Stimulated activated CD8-positive, alpha-beta memory T cell treated with anti-CD3 and anti-CD28 coated beads, Interleukin-4, amount 100 ng/mL, for 1 hour (primary cell): ENCODE results near the gene CTPS2.
"Not testable (repeated sequence)": the region's sequence is repeated elsewhere in the genome, so short reads cannot be mapped to it uniquely, and the experiment has no call there.

Source experiments
- DNase-seq, 2 donors: peaks; one replicate each; pipeline ENCODE4 v3.0.0-alpha.2; 2020; ENCODE audit warnings: low read depth in 2 of 2, low spot score in 1 of 2

The CTPS2 gene

DNA sequence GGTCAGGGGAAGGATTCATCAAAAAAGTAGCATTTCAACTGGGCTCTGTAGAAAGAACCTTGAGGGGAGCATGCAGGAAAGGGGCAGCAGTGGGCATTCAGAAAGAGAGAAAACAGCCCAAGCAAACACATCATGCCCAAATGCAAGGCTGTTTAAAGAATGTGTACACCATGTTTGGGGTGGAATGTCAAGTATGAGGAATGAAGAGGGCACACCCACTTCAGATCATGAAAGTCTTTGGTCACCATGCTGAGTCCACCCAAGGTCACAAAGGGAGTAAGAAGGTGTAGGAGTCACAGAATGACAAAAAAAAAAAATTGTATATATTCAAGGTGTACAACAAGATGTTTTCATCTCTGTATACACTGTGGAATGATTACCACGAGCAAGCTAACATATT, 53.1 kb downstream of the CTPS2 start:
- no peak for DNase-seq

DNA sequence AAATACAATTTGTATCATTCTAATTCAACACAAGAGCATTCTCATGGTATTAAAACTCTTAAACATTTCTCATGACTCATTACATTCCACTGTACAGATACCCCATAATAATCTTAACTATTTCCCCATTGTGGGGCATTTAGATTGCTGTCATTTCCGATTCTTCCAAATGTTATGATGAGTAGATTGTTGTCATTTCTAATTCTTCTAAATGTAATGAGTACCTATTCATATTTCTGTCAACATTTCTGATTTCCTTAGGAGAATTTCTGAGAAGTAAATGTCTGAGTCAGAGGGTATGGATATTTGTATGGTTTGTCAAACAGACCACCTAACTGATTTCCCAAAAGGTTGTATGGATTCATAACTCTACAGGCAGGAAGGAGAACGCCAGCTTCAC, 54.2 kb downstream of the CTPS2 start:
- no peak for DNase-seq

DNA sequence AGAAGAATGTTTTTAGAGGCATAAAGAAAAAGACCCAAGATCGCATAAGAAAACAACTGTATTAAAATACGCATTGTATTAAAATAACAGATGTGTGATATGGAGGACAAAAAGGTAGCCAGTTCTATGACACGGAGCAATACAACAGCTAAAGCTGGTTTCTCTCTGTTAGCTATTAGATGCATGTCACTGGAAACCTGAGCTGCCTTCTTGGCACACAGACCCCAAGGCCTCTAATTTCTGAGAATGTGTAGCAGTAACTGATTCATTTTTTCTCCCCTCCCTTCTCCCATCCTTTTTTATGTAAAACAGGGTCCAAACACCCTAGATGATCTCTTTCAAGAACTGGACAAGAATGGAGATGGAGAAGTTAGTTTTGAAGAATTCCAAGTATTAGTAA, 58.4 kb downstream of the CTPS2 start:
- DNase-seq = no peak

DNA sequence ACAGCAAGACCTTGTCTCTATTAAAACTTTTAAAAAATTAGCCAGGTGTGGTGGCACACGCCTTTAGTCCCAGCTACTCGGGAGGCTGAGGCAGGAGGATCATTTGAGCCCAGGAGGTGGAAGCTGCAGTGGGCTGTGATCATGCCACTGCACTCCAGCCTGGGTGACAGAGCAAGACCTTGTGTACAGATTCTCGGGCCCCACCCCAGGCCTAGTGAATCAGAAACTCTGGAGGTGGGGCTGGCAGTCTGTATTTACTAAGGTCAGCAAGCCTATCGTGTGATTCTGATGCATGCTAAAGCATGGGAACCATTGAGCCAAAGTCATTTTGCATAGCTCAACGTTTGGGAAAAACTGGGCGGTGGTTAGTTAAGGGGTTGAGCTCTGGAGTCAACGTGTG, 59.0 kb downstream of the CTPS2 start:
- no peak for DNase-seq

DNA sequence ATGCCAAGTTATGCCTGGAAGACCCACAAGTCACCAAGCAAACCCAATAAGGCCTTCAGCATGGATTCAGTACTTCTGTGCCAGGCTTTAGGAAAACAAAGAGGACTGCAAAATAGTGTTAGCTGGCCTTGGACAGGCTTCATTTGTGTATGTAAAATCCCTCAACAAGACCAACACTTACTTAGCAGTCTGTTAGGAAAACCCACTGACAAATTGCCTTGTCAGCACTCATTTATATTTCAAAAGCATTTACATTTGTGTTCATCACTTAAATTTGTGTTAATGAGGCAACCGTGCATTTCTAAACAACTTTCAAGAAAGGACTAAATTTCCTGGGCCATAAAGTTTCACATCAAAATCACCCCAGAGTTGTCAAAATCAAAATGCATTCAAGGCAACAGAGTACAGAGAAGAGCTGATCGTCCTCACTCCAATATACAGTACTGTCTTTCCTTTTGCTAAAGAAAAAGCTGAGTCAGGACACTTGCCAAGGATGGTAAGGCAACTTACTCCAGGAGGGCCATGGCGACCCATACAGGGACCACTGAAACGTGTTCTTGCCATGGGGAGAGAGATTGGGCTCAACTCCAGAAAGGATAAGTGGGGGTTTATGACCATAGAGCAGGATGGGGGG, 61.0 kb downstream of the CTPS2 start:
- DNase-seq = no peak

DNA sequence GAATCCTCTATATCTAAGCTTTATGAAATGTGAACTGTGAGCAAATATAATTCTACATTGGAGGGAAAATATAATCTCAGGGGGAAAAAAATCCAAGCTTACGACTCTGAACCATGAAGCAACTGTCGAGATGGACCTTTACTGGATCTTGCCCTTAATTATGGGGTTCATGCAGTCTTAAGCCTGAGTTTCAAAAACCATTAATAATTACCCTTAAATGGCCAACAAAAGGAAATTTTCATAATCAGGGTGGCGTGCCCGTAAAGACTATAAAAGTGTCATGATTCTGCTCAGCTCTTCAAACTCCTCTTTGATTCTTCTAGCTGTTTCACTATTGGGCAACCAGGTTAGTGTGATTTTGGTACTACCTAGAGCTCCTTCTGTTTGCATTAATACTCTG, 62.6 kb downstream of the CTPS2 start, which contains the start of gene S100G:
TSS of gene S100G (plus strand) at position 301 of the 400 bp plus-strand sequence. CDS start 849 bp downstream, outside the sequence.
- DNase-seq = no peak

DNA sequence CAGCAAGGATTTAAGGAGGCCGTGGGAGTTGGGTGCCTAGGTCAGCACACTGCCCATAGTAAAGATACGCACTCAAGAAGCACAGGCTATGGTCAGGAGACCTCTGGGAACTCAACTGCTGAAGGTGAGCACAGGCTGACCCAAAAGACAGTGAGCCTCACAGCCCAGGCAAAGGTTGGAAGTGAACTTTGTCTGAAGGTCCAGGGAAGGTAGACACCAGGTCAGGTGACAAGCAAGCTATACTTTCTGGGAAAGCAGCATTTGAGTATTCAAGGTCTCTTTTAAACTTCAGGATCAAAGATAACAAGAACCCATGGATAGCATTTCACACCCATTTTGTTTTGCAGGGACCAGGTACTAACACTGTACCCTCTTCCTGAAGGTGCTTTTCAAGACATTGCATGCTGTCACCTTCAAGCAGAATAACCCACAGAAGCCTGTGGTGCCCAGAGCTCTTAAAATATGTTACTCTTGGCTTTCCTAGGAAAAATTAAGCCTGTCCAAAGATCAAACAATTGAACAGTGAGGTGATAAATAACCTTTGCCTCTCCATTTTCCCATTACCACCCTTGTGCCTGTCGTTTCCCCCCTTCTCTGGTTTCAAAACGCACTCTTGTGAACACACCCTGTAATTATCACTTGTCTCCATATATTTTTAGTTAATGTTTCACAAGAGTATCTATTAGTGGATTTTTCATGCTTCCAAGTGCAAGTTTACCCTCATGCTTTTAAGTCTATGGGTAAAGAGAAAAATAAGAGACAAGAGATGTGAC, 65.9 kb downstream of the CTPS2 start:
- DNase-seq = no peak

DNA sequence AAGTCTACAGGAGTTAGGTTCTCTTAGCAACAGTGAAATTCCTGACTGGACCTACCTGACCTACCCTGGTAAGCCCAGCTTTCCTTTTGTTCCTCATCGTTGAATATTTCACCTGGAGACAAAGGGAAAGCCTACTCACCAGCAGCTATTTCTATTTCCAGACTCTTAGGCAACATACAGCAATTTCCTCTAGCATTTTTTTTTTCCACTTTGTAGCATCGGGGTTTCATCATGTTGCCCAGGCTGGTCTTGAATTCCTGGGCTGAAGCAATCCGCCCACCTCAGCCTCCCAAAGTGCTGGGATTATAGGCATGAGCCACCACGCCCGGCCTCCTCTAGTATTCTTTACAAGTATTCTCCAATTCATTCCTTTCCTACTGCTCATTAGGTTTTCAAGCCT, 69.3 kb downstream of the CTPS2 start:
- DNase-seq = no peak

DNA sequence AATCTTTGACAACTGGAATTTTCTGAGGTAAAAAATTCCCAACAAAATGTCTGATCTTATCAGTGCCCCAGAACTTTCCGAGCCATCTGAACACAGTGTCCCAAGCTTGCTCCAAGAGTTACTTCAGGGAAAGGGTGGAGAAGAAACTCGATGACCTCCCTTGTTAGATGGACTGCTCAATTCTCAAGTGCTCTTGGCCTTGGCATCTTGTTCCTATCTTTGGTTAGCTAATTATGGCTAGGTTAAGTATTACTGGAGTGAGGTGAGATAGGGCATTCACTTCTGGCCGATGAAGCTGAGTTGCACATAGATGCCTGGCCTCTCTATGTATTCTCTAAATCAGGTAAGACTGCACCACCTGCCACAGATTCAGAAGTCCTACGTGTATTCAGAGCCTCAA, 71.6 kb downstream of the CTPS2 start:
- DNase-seq = no peak

DNA sequence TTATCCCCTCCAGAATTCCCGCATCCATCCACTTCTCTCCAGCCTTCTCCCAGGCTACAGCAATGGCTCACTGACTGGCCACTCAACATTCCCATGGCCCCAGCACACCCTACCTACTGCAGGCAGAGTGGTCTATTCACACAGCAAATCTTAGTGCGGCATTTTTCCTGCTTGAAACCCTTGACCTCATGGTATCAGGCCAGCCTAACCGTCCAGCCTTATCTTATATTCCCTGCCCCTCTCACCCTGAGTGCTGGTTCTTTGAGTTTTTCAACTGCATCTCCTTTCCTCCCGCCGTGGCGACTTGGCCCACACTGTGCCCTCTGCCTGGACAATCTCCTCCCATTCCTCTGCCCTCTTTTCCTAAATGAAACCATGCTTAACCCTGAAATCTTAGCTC, 72.5 kb downstream of the CTPS2 start:
- DNase-seq = no peak

DNA sequence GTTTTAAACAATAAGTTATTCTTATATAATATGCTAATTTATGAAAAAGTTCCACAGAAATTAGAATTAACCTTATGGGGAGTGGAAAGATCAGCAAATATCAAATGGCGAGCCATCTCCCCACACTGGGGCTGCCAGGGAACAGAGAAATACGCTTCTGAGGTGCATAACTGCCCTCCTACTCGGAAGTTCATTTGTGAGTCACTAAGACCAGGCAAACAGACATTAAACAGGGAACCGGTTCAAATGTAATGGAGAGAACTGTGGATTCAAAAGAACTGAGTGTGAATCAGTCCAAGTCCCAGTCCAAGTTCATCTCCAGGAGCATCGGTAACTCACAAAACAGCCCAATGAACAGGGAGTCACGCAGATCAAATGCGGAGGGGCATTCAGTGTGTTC, 73.9 kb downstream of the CTPS2 start:
- no peak for DNase-seq

DNA sequence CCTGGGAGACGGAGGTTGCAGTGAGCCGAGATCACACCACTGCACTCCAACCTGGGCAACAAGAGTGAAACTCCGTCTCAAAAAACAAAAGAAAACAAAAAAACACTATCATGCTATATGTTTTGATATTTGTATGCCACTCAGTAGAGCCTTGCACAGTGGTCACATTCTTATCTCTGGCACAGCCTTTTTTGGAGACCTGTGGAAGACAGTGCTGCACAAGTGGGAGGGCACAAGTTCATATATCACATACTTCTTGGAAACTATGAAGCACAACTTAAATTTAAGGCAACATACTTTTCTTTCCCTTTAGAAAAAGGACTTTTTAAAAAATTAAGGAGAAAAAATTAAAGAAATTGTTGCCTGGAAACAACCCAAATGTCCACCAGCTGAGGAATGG, 76.9 kb downstream of the CTPS2 start:
- DNase-seq = no peak

DNA sequence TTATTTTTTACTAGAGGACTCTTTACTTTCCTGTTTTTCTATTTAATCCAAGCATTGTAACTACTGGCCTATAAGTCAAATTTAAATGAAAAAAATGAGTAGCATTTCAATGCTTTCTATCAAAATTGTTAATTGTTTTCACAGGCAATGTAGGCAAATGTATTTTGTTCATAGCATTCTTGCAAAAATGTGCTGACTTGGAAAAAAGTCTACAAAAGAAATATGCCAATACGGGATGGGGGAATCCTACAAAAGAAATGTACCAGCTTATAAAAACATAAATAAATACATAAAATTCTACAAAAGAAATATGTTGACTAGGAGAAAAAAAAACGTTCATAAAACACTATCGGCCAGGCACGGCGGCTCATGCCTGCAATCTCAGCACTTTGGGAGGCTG, 77.4 kb downstream of the CTPS2 start:
- no peak for DNase-seq

DNA sequence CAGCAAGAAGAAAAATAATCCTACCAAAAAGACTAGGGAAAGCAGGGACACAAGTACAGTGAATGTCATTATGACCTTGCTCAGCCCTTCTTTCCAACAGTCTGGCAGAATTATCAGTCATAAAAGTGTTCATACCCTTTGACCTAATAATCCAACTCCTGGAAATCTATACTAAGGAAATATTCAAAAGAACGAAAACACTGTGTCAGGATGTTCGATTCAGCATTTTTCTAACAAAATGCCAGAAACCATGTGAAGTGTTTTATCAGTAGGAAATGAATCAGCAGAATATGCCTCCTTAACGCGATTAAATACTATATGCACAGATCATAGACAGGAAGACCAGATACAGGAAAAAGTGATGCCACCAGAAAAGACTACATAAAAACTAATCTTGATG, 78.7 kb downstream of the CTPS2 start:
- no peak for DNase-seq

DNA sequence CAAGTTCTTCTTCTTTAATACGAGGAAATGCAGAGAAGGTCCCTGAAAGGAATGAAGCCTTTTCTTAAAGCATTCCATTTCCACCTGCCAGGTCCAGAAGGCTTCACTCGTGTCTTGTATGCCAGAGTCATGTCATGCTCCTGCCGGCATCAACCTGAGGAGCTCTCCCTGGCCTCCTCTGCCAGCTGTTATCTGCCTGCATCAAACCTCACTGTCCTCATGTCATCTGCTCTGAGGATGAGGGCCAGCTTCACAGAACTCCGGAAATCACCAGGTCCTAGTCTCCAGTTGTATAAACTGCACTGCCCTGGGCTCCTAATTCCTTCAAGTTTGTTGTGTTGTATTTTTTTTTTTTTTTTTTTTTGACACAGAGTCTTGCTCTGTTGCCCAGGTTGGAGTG, 82.6 kb downstream of the CTPS2 start:
- no peak for DNase-seq

DNA sequence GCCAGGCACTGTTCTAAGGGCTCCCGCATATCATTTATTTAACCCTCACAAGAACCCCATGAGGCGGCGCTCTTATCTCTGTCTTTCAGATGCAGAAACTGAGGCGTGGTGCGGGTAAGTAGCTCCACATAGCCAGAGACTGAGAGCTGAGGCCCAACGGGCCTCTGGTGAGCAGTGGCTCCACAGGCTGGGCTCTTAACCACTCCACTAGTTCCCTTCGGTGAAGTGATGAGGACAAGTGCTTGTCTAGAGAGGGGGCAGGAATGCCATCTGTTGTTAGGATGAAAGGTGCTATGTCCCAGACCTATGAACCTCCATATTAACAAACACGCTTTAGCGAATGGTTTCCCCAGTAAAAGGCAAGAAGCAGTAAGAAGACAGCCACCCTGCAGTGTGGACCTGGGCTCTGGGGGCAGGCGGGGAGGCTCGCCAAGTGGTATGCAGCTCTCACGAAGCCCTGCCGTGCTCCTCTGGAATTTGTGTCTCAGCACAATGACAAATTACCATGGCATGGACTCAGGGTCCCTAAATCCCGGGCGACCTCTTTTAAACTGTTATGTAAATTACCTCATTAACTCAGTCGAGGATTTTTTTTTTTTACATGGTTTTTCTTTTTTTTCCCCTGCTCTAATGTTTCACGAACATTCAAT, 83.4 kb downstream of the CTPS2 start:
- DNase-seq = no peak

DNA sequence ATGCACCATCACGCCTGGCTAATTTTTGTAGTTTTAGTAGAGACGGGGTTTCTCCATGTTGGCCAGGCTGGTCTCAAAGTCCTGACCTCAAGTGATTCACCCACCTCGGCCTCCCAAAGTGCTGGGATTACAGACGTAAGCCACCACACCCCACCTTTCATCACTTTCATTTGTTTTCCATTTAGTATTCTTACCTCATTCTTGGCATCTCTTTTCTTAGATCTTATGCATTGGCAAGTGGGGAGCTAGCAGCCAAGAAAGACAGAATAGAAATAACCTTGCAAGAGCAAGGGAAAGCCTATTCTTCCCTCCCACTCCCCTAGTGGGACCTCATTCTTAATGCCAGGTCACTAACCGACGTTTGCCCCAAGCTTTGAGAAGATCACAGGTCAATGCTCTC, 84.0 kb downstream of the CTPS2 start:
- not testable (repeated sequence) for DNase-seq

DNA sequence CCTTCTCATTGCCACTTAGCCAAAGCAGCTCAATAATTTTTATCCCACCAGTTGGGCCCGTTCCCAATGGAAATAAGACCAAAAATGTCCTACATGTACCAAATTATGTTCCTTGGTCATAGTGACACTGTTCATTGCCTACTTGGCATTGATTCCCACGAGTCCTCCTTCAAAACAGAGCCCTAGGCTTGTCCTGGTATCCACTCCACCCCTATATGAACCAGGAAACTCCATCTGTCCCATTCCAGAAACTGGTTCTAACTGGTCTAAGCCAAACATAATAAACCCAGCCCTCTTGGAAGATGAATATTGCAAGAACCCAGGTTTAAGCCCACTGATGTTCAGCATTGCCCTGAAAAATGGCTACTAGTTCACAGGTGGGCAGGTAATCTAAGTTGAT, 93.4 kb downstream of the CTPS2 start:
- DNase-seq = no peak

DNA sequence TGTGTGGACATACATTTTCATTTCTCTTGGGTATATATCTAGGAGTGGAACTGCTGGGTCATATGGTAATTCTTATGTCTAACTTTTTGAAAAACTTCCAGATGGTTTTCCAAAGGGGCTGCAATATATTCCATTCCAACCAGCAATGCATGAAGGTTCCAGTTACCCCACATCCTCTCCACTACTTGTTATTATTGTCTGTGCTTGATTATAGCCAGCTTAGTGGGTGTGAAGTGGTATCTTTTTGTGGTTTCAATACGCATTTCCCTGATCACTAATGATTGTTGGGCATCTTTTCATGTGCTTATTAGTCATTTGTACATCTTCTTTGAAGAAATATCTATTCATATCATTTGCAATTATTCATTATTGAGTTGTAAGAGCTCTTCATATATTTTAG, 94.0 kb downstream of the CTPS2 start:
- no peak for DNase-seq

DNA sequence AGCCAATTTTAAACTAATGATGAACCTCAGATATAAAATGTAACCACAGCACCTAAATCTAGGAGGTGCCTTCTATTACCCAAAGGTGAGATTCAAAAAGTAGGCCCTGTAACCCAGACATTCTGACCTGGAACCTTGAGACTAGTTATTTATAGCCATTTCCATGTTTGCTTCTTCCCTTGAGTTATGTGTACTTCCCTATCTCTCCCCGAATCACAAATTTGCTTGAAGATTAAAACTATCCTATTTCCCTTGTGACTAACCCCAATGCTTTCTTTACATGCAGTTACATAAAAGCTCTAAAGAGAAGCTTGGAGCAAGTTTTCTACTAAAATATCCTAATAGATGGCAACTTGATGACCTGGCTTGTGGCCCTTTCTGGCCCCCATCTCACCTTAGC, 95.1 kb downstream of the CTPS2 start:
- DNase-seq = no peak

DNA sequence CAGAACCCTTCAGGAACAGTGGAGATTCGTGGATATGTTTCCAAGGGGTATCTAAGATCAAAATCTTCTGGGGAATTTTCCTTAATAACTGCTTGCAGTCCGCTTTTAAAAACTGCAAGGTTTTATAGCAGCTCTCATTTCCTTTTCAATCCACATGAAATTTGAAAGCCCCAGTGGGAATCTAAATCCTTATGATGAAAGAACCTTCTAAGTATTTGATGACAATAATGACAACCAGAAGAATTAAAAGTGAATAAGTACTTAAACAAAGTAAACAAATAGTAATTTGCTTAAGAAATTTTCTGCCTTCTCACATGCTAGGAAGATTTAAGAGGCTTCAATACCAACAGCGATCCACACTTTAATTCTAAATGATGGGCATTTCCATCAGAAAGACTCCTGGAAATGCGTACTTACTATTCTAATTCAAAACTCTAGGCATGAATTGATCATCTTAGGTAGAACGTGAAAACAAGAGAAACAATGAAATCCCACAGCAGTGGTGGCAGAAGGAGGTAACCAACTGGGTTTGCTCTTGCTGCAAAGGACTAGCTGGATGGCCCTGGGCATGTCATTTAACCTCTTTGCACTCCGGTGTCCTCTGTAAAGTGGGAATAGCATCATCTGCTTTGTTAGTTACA, 100.1 kb downstream of the CTPS2 start:
- DNase-seq = no peak

DNA sequence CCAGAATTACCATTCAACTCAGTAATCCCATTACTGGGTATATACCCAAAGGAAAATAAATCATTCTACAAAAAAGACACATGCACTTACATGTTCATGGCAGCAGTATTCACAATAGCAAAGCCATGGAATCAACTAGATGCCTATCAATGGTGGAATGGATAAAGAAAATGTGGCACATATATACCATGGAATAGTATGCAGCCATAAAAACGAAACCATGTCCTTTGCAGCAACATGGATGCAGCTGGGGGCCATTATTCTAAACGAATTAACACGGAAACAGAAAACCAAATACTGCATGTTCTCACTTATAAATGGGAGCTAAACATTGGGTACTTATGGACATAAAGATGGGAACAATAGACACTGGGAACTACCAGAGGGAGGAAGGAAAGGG, 101.8 kb downstream of the CTPS2 start:
- not testable (repeated sequence) for DNase-seq
